GM12873 (cell line): Measurements from ENCODE around the gene PPP1R14D.

Experiments used
- TF ChIP-seq, protein P1 (sequence below): IDR thresholded peaks from 2 replicates; pipeline ENCODE4 v1.5.1; 2012; ENCODE audit warnings: low read depth, mild to moderate bottlenecking, moderate library complexity, low read length, control low read depth; ENCODE audit not compliant: insufficient read depth; ENCODE audit errors: missing control alignments

The PPP1R14D gene

DNA sequence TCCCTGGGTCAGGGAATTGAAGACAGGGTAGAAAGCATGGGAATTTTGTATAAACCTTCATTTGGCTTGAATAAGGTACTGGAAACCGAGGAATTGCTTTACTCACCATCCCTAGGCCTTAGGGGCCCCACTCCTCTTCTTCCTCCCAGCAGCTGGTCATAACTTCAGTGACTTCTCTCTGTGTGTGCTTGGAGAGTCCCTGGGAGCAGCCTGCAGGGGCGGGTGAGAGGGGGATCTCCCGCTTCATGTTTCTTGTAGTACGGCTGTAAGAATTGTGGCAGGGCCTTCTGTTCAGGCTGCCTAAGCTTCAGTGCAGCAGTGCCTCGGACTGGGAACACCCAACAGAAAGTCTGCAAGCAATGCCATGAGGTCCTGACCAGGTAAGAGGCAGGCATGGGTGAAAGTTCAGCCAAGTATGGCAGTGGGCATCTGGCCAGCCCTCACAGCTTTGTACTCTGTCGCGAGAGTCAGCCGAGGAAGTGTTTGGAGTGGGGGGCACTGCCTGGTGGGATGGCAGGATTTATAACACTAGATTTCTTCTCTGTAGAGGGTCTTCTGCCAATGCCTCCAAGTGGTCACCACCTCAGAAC, 19.6 kb downstream of the PPP1R14D start:
- TF ChIP-seq, protein P1, sequence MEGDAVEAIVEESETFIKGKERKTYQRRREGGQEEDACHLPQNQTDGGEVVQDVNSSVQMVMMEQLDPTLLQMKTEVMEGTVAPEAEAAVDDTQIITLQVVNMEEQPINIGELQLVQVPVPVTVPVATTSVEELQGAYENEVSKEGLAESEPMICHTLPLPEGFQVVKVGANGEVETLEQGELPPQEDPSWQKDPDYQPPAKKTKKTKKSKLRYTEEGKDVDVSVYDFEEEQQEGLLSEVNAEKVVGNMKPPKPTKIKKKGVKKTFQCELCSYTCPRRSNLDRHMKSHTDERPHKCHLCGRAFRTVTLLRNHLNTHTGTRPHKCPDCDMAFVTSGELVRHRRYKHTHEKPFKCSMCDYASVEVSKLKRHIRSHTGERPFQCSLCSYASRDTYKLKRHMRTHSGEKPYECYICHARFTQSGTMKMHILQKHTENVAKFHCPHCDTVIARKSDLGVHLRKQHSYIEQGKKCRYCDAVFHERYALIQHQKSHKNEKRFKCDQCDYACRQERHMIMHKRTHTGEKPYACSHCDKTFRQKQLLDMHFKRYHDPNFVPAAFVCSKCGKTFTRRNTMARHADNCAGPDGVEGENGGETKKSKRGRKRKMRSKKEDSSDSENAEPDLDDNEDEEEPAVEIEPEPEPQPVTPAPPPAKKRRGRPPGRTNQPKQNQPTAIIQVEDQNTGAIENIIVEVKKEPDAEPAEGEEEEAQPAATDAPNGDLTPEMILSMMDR = no peak

- TF ChIP-seq, protein P1 = no peak
These were observed 20.5 kb downstream of the PPP1R14D start for GRCh38 chr15:40807888-40808461.

DNA sequence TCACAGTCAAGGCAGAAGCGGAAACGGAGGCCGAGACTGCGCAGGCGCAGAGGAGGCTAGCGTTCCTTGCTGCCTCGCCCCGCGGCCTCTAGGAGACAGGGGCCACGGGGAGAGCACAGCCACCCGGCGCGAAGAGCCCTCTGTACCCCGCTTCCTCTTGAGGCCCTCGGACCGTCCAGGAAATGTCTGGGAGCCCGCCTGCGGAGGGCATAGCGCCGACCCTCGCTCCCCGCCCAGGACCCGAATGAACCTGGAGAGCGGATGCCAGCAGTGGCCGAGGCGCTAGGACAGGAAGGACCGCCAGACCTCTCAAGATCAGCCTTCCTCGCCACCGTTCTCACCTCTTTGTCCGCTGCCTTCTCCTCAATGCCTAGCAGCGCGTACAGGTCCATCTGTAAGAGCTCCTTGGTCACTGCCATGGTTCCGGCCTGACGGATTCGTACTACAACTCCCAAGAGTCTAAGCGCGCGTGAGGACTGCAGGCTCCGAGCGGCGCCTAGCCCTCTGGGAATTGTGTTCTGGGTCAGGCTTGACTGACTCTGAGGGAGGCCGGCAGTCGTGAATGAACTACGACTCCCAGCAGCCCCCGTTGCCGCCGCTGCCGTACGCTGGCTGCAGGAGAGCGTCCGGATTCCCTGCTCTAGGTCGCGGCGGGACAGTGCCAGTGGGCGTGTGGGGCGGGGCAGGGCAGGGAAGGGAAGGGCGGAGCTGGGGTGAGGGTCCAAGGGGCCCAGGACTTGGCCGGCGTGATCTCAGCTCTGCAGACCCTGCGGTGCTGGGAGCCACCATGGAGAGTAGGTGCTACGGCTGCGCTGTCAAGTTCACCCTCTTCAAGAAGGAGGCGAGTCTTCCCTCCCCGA, 21.2 kb downstream of the PPP1R14D start, which contains the start of the genes DNAJC17 and ZFYVE19:
Gene DNAJC17, minus strand, starts transcription at position 446 of the 860 bp plus-strand sequence. Its CDS starts 27 bp downstream, at position 419.
Gene ZFYVE19, plus strand, starts transcription at position 62 of the 860 bp plus-strand sequence. Its CDS starts 501 bp downstream, at position 563.
- TF ChIP-seq, protein P1 = peak; percentile 21

GRCh38 chr15:40806672-40807027, 21.9 kb downstream of the PPP1R14D start:
- TF ChIP-seq, protein P1 = no peak

DNA sequence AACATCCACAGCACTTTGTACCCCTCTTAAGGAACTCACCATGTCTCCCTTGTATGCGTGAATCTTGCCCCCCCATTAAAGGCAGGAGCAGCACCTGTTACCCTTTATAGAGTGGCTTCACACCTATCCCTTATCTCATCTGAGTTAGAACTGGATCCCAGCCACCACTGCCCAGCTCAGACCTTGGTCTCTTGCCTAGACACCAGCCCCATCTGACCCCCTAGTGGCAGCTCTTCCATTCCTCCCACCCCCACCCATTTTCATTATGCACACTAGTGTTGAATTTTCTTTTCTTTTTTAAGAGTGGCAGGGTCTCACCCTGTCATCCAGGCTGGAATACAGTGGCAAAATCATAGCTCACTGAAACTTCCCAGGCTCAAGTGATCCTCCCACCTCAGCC, 24.8 kb downstream of the PPP1R14D start:
- TF ChIP-seq, protein P1 = peak; percentile 21

GRCh38 chr15:40803076-40803475, 25.4 kb downstream of the PPP1R14D start:
- TF ChIP-seq, protein P1 = no peak

- TF ChIP-seq, protein P1 = no peak
These were observed 29.0 kb downstream of the PPP1R14D start for GRCh38 chr15:40799523-40799922.
